Stimulated activated CD8-positive, alpha-beta memory T cell treated with anti-CD3 and anti-CD28 coated beads, Interleukin-12 subunit alpha, Interleukin-12 subunit beta, amount 100 ng/mL, for 1 hour (primary cell): ENCODE measurements around the gene HOXD9.

Experiments used
- DNase-seq: peaks from one replicate; pipeline ENCODE4 v3.0.0-alpha.2; 2020; ENCODE audit warnings: low read depth

Gene HOXD9

GRCh38 chr2:176165370-176166050 is 43.0 kb downstream of the HOXD9 start:
- no peak for DNase-seq

GRCh38 chr2:176166272-176166671 is 43.8 kb downstream of the HOXD9 start:
- no peak for DNase-seq

- no peak for DNase-seq
These were observed 44.9 kb downstream of the HOXD9 start for GRCh38 chr2:176167398-176167797.

- no peak for DNase-seq
These were observed 46.7 kb downstream of the HOXD9 start for GRCh38 chr2:176169181-176169580.

- DNase-seq, result no peak
These were observed 47.2 kb downstream of the HOXD9 start for GRCh38 chr2:176169711-176170110.

GRCh38 chr2:176170602-176171305 is 48.2 kb downstream of the HOXD9 start:
- no peak for DNase-seq

GRCh38 chr2:176171351-176172006 is 49.0 kb downstream of the HOXD9 start:
- no peak for DNase-seq

- DNase-seq, result no peak
These were observed 49.7 kb downstream of the HOXD9 start for GRCh38 chr2:176172007-176172894.

GRCh38 chr2:176172895-176173566 is 50.5 kb downstream of the HOXD9 start:
- DNase-seq, result no peak

- no peak for DNase-seq
These were observed 51.3 kb downstream of the HOXD9 start for GRCh38 chr2:176173567-176174381.

- DNase-seq, result no peak
These were observed 51.9 kb downstream of the HOXD9 start for GRCh38 chr2:176174382-176174823.
